HG03521 (cell line): ENCODE measurements around the gene TGM5.
"Not testable (repeated sequence)": the region's sequence is repeated elsewhere in the genome, so short reads cannot be mapped to it uniquely, and the experiment has no call there.

ENCODE experiments used
- ATAC-seq: cut with Tn5 transposase; IDR thresholded peaks from one replicate; pipeline ENCODE4 v1.9.1; 2021; ENCODE audit warnings: mild to moderate bottlenecking, moderate library complexity; ENCODE audit not compliant: unreplicated experiment

The TGM5 gene

GRCh38 chr15:43198992-43199391 is 67.7 kb downstream of the TGM5 start:
- no peak for ATAC-seq

- not testable (repeated sequence) for ATAC-seq
Observed at GRCh38 chr15:43198556-43198955, 68.2 kb downstream of the TGM5 start.

- not testable (repeated sequence) for ATAC-seq
Observed at GRCh38 chr15:43197773-43198172, 69.0 kb downstream of the TGM5 start.

GRCh38 chr15:43196760-43197548 is 69.8 kb downstream of the TGM5 start:
- ATAC-seq, result no peak

GRCh38 chr15:43194795-43195194 is 71.9 kb downstream of the TGM5 start:
- ATAC-seq, result no peak

- no peak for ATAC-seq
Observed at GRCh38 chr15:43193710-43194109, 73.0 kb downstream of the TGM5 start.

- no peak for ATAC-seq
Observed at GRCh38 chr15:43190178-43190577, 76.5 kb downstream of the TGM5 start.

GRCh38 chr15:43189296-43189695 is 77.4 kb downstream of the TGM5 start:
- ATAC-seq, result no peak

- no peak for ATAC-seq
Observed at GRCh38 chr15:43187544-43188155, 79.1 kb downstream of the TGM5 start.

- peak; percentile 15 for ATAC-seq
Observed at GRCh38 chr15:43186003-43186353, 80.8 kb downstream of the TGM5 start.

- ATAC-seq, result peak; percentile 95
Observed at GRCh38 chr15:43185157-43186002, 81.3 kb downstream of the TGM5 start, which contains the start of gene CCNDBP1. CCNDBP1 (plus strand) TSS chr15:43185403; CDS start chr15:43185499, 96 bp downstream.

GRCh38 chr15:43184407-43185124 is 82.2 kb downstream of the TGM5 start:
- ATAC-seq, result no peak

GRCh38 chr15:43183270-43183669 is 83.5 kb downstream of the TGM5 start:
- ATAC-seq, result no peak
